ENCODE data around the gene PNP. TPM values are rescaled to one million over a fixed set of nuclear protein-coding genes. Genes with fewer than 3 reads are reported as not detected.
A peak's percentile ranks its signal among the peaks of the same experiment; 100 is the strongest.

PNP gene
- total RNA-seq, 1 donor from 2014 or later, result 6.4 TPM

- no peak overlapping the region for H3K4me3 ChIP-seq
- intact Hi-C loops (cut with micrococcal nuclease), result no loop called here
- H3K27me3 ChIP-seq (ENCODE audit: low read depth), result no peaks in the 10 kb centered on the region
- peaks cover 8% of the 10 kb centered on the region for H3K4me1 ChIP-seq
- H3K36me3 ChIP-seq, result no peaks in the 10 kb centered on the region
- peak overlapping the region; percentile 31 for H3K27ac ChIP-seq (replicated peaks)
- no peaks in the 10 kb centered on the region for H3K9me3 ChIP-seq (replicated peaks)
- no peak for TF ChIP-seq CTCF (IDR thresholded peaks at IDR 0.05; ENCODE audit: borderline replicate concordance)
- DNase-seq, result no peak
These were observed 41.8 kb upstream of the PNP start for GRCh38 chr14:20427231-20428009.

GRCh38 chr14:20428010-20428365 lies 41.2 kb upstream of the PNP start:
- no peaks in the 10 kb centered on the region for H3K9me3 ChIP-seq (replicated peaks)
- no peak overlapping the region for H3K4me3 ChIP-seq
- TF ChIP-seq CTCF (IDR thresholded peaks at IDR 0.05; ENCODE audit: borderline replicate concordance), result no peak
- DNase-seq, result no peak
- no peaks in the 10 kb centered on the region for H3K36me3 ChIP-seq
- H3K27me3 ChIP-seq (ENCODE audit: low read depth), result no peaks in the 10 kb centered on the region
- H3K4me1 ChIP-seq, result peaks cover 8% of the 10 kb centered on the region
- H3K27ac ChIP-seq (replicated peaks), result no peak overlapping the region
- intact Hi-C loops (cut with micrococcal nuclease), result no loop called here

- no peak for TF ChIP-seq CTCF (IDR thresholded peaks at IDR 0.05; ENCODE audit: borderline replicate concordance)
- H3K4me3 ChIP-seq, result no peak overlapping the region
These were observed 40.4 kb upstream of the PNP start for GRCh38 chr14:20428802-20429201.

GRCh38 chr14:20429801-20430669 lies 39.2 kb upstream of the PNP start:
- intact Hi-C loops (cut with micrococcal nuclease), result no loop called here
- H3K27ac ChIP-seq (replicated peaks), result no peak overlapping the region
- peak; percentile 39 for DNase-seq
- no peak for TF ChIP-seq CTCF (IDR thresholded peaks at IDR 0.05; ENCODE audit: borderline replicate concordance)
- peaks cover 19% of the 10 kb centered on the region for H3K4me1 ChIP-seq
- peaks cover 6% of the 10 kb centered on the region for H3K27me3 ChIP-seq (ENCODE audit: low read depth)
- H3K36me3 ChIP-seq, result no peaks in the 10 kb centered on the region
- H3K9me3 ChIP-seq (replicated peaks), result no peaks in the 10 kb centered on the region
- no peak overlapping the region for H3K4me3 ChIP-seq

More at GRCh38 chr14:20428802-20429201, 40.4 kb upstream of the PNP start:
- no peak for DNase-seq
- Histone ChIP-seq H3K36me3 (no peaks in the 10 kb centered on the region), H3K27me3 (ENCODE audit: low read depth) (no peaks in the 10 kb centered on the region), H3K9me3 (replicated peaks) (no peaks in the 10 kb centered on the region), H3K4me1 (peaks cover 8% of the 10 kb centered on the region), H3K27ac (replicated peaks) (no peak overlapping the region)
- intact Hi-C loops (cut with micrococcal nuclease), result no loop called here

GRCh38 chr14:20434701-20435581 lies 34.3 kb upstream of the PNP start:
- Histone ChIP-seq H3K27me3 (ENCODE audit: low read depth) (peaks cover 31% of the 10 kb centered on the region), H3K36me3 (no peaks in the 10 kb centered on the region), H3K9me3 (replicated peaks) (no peaks in the 10 kb centered on the region), H3K4me1 (peaks cover 29% of the 10 kb centered on the region), H3K4me3 (peak overlapping the region; percentile 63), H3K27ac (replicated peaks) (peak overlapping the region; percentile 72)
- TF ChIP-seq CTCF (IDR thresholded peaks at IDR 0.05; ENCODE audit: borderline replicate concordance), result no peak
- DNase-seq, result peak; percentile 62
- intact Hi-C loops (cut with micrococcal nuclease), result no loop called here

Measured in left ventricle myocardium inferior (tissue), 1 donor.